A673 (cell line): ENCODE measurements around the gene ODC1.

Experiments
- CTCF ChIP-seq: fragments of 300-800, 200-600 bp; sonication (generic); conservative IDR thresholded peaks from 2 replicates; pipeline ENCODE4 v1.5.1; 2017; ENCODE audit warnings: low read depth, mild to moderate bottlenecking, antibody characterized with exemption, low read length, moderate library complexity, mixed read lengths
- EZH2 ChIP-seq: fragments of 200-600 bp; sonication (generic); IDR thresholded peaks from 2 replicates; pipeline ENCODE4 v1.6.1; 2017; ENCODE audit warnings: borderline replicate concordance, low read depth, mild to moderate bottlenecking, mixed read lengths, antibody characterized with exemption, low read length; ENCODE audit not compliant: poor library complexity, severe bottlenecking

- TF ChIP-seq CTCF (no peak), EZH2 (no peak)
Measured at GRCh38 chr2:10473121-10473756, 25.1 kb upstream of the ODC1 start.
